Measurements from ENCODE around the gene DHFR2. TPM values are rescaled to one million over a fixed set of nuclear protein-coding genes. Genes with fewer than 3 reads are reported as not detected.
"Not testable (repeated sequence)": the region's sequence is repeated elsewhere in the genome, so short reads cannot be mapped to it uniquely, and the experiment has no call there.

DHFR2 gene
- total RNA-seq, 2 experiments from 2014 or later = 6.3 to 8.1 TPM

GRCh38 chr3:94063496-94064119 lies 892 bp upstream of the DHFR2 start:
- peak overlapping the region; percentile 96 for H3K4me3 Mint-ChIP-seq
- no peak for TF ChIP-seq CTCF (IDR thresholded peaks at IDR 0.05)
- peaks cover 50% of the 10 kb centered on the region for H3K4me1 Mint-ChIP-seq (ENCODE audit: low read depth)
- peaks cover 36% of the 10 kb centered on the region for H3K36me3 Mint-ChIP-seq (ENCODE audit: low read depth)
- ATAC-seq (no peak), DNase-seq (peak; percentile 12)
- peaks cover 2% of the 10 kb centered on the region for H3K9me3 Mint-ChIP-seq
- H3K27me3 Mint-ChIP-seq = no peaks in the 10 kb centered on the region
- peak overlapping the region; percentile 99 for H3K27ac Mint-ChIP-seq
- intact Hi-C loops (cut with micrococcal nuclease) = loop anchor here (2.0 kb wide), 1 partner anchor 53 kb away; no protein-coding TSS in a partner anchor
- ChIA-PET POLR2A (interaction anchor here (1.0 to 1.8 kb wide), 5 partner anchors 8 to 69 kb away, joined by 4 to 7 read pairs (median 5); no protein-coding TSS in a partner anchor), CTCF (interaction anchor here (0.9 to 11.1 kb wide), 6 partner anchors 26 to 62 kb away, joined by 3 to 99 read pairs (median 4); partner anchors contain the start of gene STX19)

GRCh38 chr3:94061297-94061696 lies 1.4 kb downstream of the DHFR2 start:
- Mint-ChIP-seq H3K4me1 (ENCODE audit: low read depth) (peaks cover 38% of the 10 kb centered on the region), H3K36me3 (ENCODE audit: low read depth) (peaks cover 19% of the 10 kb centered on the region), H3K4me3 (peak overlapping the region; percentile 12), H3K27me3 (no peaks in the 10 kb centered on the region), H3K27ac (no peak overlapping the region), H3K9me3 (no peaks in the 10 kb centered on the region)
- ChIA-PET CTCF (interaction anchor here (1.3 kb wide), 1 partner anchor 47 kb away, joined by 4 read pairs; no protein-coding TSS in a partner anchor), POLR2A (interaction anchor here (1.0 kb wide), 1 partner anchor 12 kb away, joined by 3 read pairs; no protein-coding TSS in a partner anchor)
- ATAC-seq (no peak), DNase-seq (no peak)
- intact Hi-C loops (cut with micrococcal nuclease) = no loop called here
- TF ChIP-seq CTCF (IDR thresholded peaks at IDR 0.05) = no peak

GRCh38 chr3:94050546-94050945 lies 12.2 kb downstream of the DHFR2 start:
- no peak for TF ChIP-seq CTCF (IDR thresholded peaks at IDR 0.05)
- ATAC-seq = no peak
- no peaks in the 10 kb centered on the region for H3K27me3 Mint-ChIP-seq
- intact Hi-C loops (cut with micrococcal nuclease) = no loop called here
- ChIA-PET POLR2A (interaction anchor here (0.8 kb wide), 1 partner anchor 12 kb away, joined by 4 read pairs; the partner anchor contains the start of genes DHFR2 and NSUN3), CTCF (interaction anchor here (0.8 to 2.1 kb wide), 3 partner anchors 14 to 41 kb away, joined by 3 to 5 read pairs (median 3); no protein-coding TSS in a partner anchor)
- H3K9me3 Mint-ChIP-seq = no peaks in the 10 kb centered on the region
- H3K4me1 Mint-ChIP-seq (ENCODE audit: low read depth) = no peaks in the 10 kb centered on the region
- H3K27ac Mint-ChIP-seq = no peak overlapping the region
- no peak for DNase-seq
- peaks cover 1% of the 10 kb centered on the region for H3K36me3 Mint-ChIP-seq (ENCODE audit: low read depth)
- no peak overlapping the region for H3K4me3 Mint-ChIP-seq

GRCh38 chr3:94049267-94049666 lies 13.4 kb downstream of the DHFR2 start:
- POLR2A ChIA-PET = interaction anchor here (0.9 kb wide), 1 partner anchor 12 kb away, joined by 3 read pairs; no protein-coding TSS in a partner anchor
- TF ChIP-seq CTCF (IDR thresholded peaks at IDR 0.05) = no peak
- DNase-seq = peak; percentile 13
- H3K27ac Mint-ChIP-seq = no peak overlapping the region
- no peaks in the 10 kb centered on the region for H3K27me3 Mint-ChIP-seq
- intact Hi-C loops (cut with micrococcal nuclease) = no loop called here
- H3K4me3 Mint-ChIP-seq = no peak overlapping the region
- ATAC-seq = no peak
- CTCF ChIA-PET = interaction anchor here (0.9 to 2.1 kb wide), 2 partner anchors 12 to 29 kb away, joined by 4 to 5 read pairs; no protein-coding TSS in a partner anchor
- peaks cover 7% of the 10 kb centered on the region for H3K36me3 Mint-ChIP-seq (ENCODE audit: low read depth)
- no peaks in the 10 kb centered on the region for H3K4me1 Mint-ChIP-seq (ENCODE audit: low read depth)
- H3K9me3 Mint-ChIP-seq = no peaks in the 10 kb centered on the region

GRCh38 chr3:94046533-94046932 lies 16.2 kb downstream of the DHFR2 start:
- Mint-ChIP-seq H3K27me3 (no peaks in the 10 kb centered on the region), H3K4me3 (no peak overlapping the region), H3K4me1 (ENCODE audit: low read depth) (peaks cover 2% of the 10 kb centered on the region), H3K36me3 (ENCODE audit: low read depth) (peaks cover 18% of the 10 kb centered on the region), H3K27ac (no peak overlapping the region), H3K9me3 (peaks cover 3% of the 10 kb centered on the region)
- ATAC-seq = no peak
- TF ChIP-seq CTCF (IDR thresholded peaks at IDR 0.05) = no peak
- intact Hi-C loops (cut with micrococcal nuclease) = no loop called here
- ChIA-PET CTCF (no interaction called here), POLR2A (no interaction called here)
- DNase-seq = no peak

- H3K4me3 Mint-ChIP-seq; CTCF ChIA-PET; intact Hi-C loops (cut with micrococcal nuclease); POLR2A ChIA-PET; H3K9me3 Mint-ChIP-seq; H3K4me1 Mint-ChIP-seq (ENCODE audit: low read depth); ATAC-seq; H3K27ac Mint-ChIP-seq; DNase-seq; H3K27me3 Mint-ChIP-seq: not testable (repeated sequence)
- H3K36me3 Mint-ChIP-seq (ENCODE audit: low read depth) = peaks cover 17% of the 10 kb centered on the region
Measured at GRCh38 chr3:94044100-94044936, 18.4 kb downstream of the DHFR2 start.

All from activated CD8-positive, alpha-beta T cell treated with anti-CD3 and anti-CD28 coated beads for 36 hours (primary cell).